Osteoblast (primary cell): ENCODE results near the gene ADD2. TPM values are rescaled to one million over a fixed set of nuclear protein-coding genes. Genes with fewer than 3 reads are reported as not detected.

Source experiments
- DNase-seq: peaks from one replicate; pipeline ENCODE4 v3.0.0; 2011; ENCODE audit warnings: low spot score, mixed read lengths; ENCODE audit not compliant: insufficient read length; ENCODE audit errors: missing footprints
- H2AFZ ChIP-seq: 2 replicates; pipeline ENCODE4 v1.6.0; 2011; ENCODE audit warnings: mild to moderate bottlenecking, low read length
- H3K27ac ChIP-seq: 2 replicates; pipeline ENCODE4 v1.5.1; 2011; ENCODE audit warnings: mild to moderate bottlenecking, low read depth, low read length, moderate library complexity
- H3K27me3 ChIP-seq: 2 replicates; pipeline ENCODE4 v1.6.0; 2012; ENCODE audit warnings: mild to moderate bottlenecking, control low read depth, inconsistent platforms, low read length, moderate library complexity; ENCODE audit not compliant: insufficient read depth
- H3K36me3 ChIP-seq: 2 replicates; pipeline ENCODE4 v1.5.1; 2011; ENCODE audit warnings: mild to moderate bottlenecking, low read length, control low read depth, moderate library complexity; ENCODE audit not compliant: insufficient read depth
- H3K4me1 ChIP-seq: 2 replicates; pipeline ENCODE4 v1.5.1; 2011; ENCODE audit warnings: mild to moderate bottlenecking, low read length, control low read depth, moderate library complexity; ENCODE audit not compliant: insufficient read depth
- H3K4me2 ChIP-seq: 2 replicates; pipeline ENCODE4 v1.6.0; 2011; ENCODE audit warnings: mild to moderate bottlenecking, low read length; ENCODE audit not compliant: insufficient read depth
- H3K4me3 ChIP-seq: fragments of 200-600 bp; sonication (generic); 3 replicates; pipeline ENCODE4 v1.5.1; 2012; ENCODE audit warnings: mild to moderate bottlenecking, low read length, inconsistent platforms; ENCODE audit not compliant: insufficient read depth
- H3K79me2 ChIP-seq: 2 replicates; pipeline ENCODE4 v1.6.0; 2012; ENCODE audit warnings: mild to moderate bottlenecking, low read length, control low read depth, inconsistent platforms; ENCODE audit not compliant: insufficient read depth
- H3K9me3 ChIP-seq: 2 replicates; pipeline ENCODE4 v1.5.1; 2011; ENCODE audit warnings: low read depth, low read length, control low read depth
- H4K20me1 ChIP-seq: 2 replicates; pipeline ENCODE4 v1.6.0; 2012; ENCODE audit warnings: mild to moderate bottlenecking, low read length, control low read depth; ENCODE audit not compliant: insufficient read depth
- CTCF ChIP-seq: IDR thresholded peaks from 2 replicates; pipeline ENCODE4 v1.5.1; 2011; ENCODE audit warnings: mild to moderate bottlenecking, low read depth, low read length, moderate library complexity; ENCODE audit errors: extremely low read depth
- total RNA-seq: library from RNA; depleted of rRNA; stranded (reverse); fragments of >200 nt; gene quantifications from 2 replicates; pipeline ENCODE4 v1.2.3, GENCODE V29; 2012

ADD2 gene
- total RNA-seq, 1 donor = not detected

GRCh38 chr2:70797506-70797905, 29.5 kb upstream of the ADD2 start:
- Histone ChIP-seq H4K20me1 (no peaks in the 10 kb centered on the region), H3K79me2 (no peaks in the 10 kb centered on the region), H3K9me3 (no peaks in the 10 kb centered on the region), H2AFZ (no peak overlapping the region), H3K4me3 (no peak overlapping the region), H3K36me3 (no peaks in the 10 kb centered on the region), H3K27me3 (peaks cover 24% of the 10 kb centered on the region), H3K4me2 (no peak overlapping the region), H3K27ac (no peak overlapping the region), H3K4me1 (no peaks in the 10 kb centered on the region)
- DNase-seq = no peak
- no peak for TF ChIP-seq CTCF

GRCh38 chr2:70796262-70796661, 28.3 kb upstream of the ADD2 start:
- no peaks in the 10 kb centered on the region for H3K9me3 ChIP-seq
- H3K27ac ChIP-seq = no peak overlapping the region
- H3K4me3 ChIP-seq = no peak overlapping the region
- H3K36me3 ChIP-seq = no peaks in the 10 kb centered on the region
- no peak for TF ChIP-seq CTCF
- no peak for DNase-seq
- H3K4me1 ChIP-seq = no peaks in the 10 kb centered on the region
- no peaks in the 10 kb centered on the region for H3K79me2 ChIP-seq
- H3K4me2 ChIP-seq = no peak overlapping the region
- peaks cover 33% of the 10 kb centered on the region for H3K27me3 ChIP-seq
- no peaks in the 10 kb centered on the region for H4K20me1 ChIP-seq
- H2AFZ ChIP-seq = no peak overlapping the region

- no peaks in the 10 kb centered on the region for H4K20me1 ChIP-seq
- no peaks in the 10 kb centered on the region for H3K4me1 ChIP-seq
- H3K79me2 ChIP-seq = no peaks in the 10 kb centered on the region
- H3K27me3 ChIP-seq = peaks cover 41% of the 10 kb centered on the region
- TF ChIP-seq CTCF = no peak
- no peak overlapping the region for H3K4me2 ChIP-seq
- no peak overlapping the region for H3K27ac ChIP-seq
- no peaks in the 10 kb centered on the region for H3K36me3 ChIP-seq
- H3K4me3 ChIP-seq = no peak overlapping the region
- H3K9me3 ChIP-seq = no peaks in the 10 kb centered on the region
- H2AFZ ChIP-seq = no peak overlapping the region
- no peak for DNase-seq
These were observed 27.4 kb upstream of the ADD2 start for GRCh38 chr2:70795164-70795995.

GRCh38 chr2:70793450-70793849, 25.4 kb upstream of the ADD2 start:
- peaks cover 60% of the 10 kb centered on the region for H3K27me3 ChIP-seq
- no peaks in the 10 kb centered on the region for H3K9me3 ChIP-seq
- DNase-seq = no peak
- no peaks in the 10 kb centered on the region for H4K20me1 ChIP-seq
- H3K4me2 ChIP-seq = no peak overlapping the region
- H2AFZ ChIP-seq = no peak overlapping the region
- no peaks in the 10 kb centered on the region for H3K4me1 ChIP-seq
- H3K79me2 ChIP-seq = no peaks in the 10 kb centered on the region
- H3K4me3 ChIP-seq = no peak overlapping the region
- no peak overlapping the region for H3K27ac ChIP-seq
- no peaks in the 10 kb centered on the region for H3K36me3 ChIP-seq
- no peak for TF ChIP-seq CTCF
